Activated CD4-positive, alpha-beta T cell treated with anti-CD3 and anti-CD28 coated beads for 36 hours (primary cell): Measurements from ENCODE around the gene PILRB. TPM values are rescaled to one million over a fixed set of nuclear protein-coding genes. Genes with fewer than 3 reads are reported as not detected.
"Not testable (repeated sequence)": the region's sequence is repeated elsewhere in the genome, so short reads cannot be mapped to it uniquely, and the experiment has no call there.

Experiments used
- ATAC-seq: fragments of 200-7000 bp; cut with Tn5 transposase; one replicate; pipeline ENCODE4 v1.10.0; 2021; ENCODE audit warnings: mild to moderate bottlenecking, moderate library complexity
- CTCF ChIA-PET: fragments of 350-600 bp; sonication (Branson Sonifier 250); formaldehyde crosslinking; loops from one replicate; lab custom pipeline; 2021; ENCODE audit warnings: antibody characterized with exemption; lab: Charles Lee
- POLR2A ChIA-PET: fragments of 350-600 bp; sonication (Branson Sonifier 250); formaldehyde crosslinking; loops from one replicate; lab custom pipeline; 2021; ENCODE audit warnings: antibody characterized with exemption, inconsistent platforms; lab: Charles Lee
- DNase-seq: peaks from one replicate; pipeline ENCODE4 v3.0.0-alpha.2; 2020
- H3K27ac Mint-ChIP-seq: one replicate; pipeline ENCODE4 v1.8.0; 2021; ENCODE audit warnings: mixed read lengths
- H3K27me3 Mint-ChIP-seq: one replicate; pipeline ENCODE4 v1.8.0; 2021; ENCODE audit warnings: mixed read lengths
- H3K36me3 Mint-ChIP-seq: one replicate; pipeline ENCODE4 v1.8.0; 2021; ENCODE audit warnings: low read depth, mixed read lengths
- H3K4me1 Mint-ChIP-seq: one replicate; pipeline ENCODE4 v1.8.0; 2021; ENCODE audit warnings: mixed read lengths
- H3K4me3 Mint-ChIP-seq: one replicate; pipeline ENCODE4 v1.8.0; 2021; ENCODE audit warnings: mild to moderate bottlenecking, moderate library complexity, mixed read lengths
- H3K9me3 Mint-ChIP-seq: one replicate; pipeline ENCODE4 v1.8.0; 2021; ENCODE audit warnings: low read depth, mixed read lengths
- intact Hi-C, 2 experiments: fragments of 100-400 bp; cut with DNase I in 1 of 2; cut with micrococcal nuclease in 1 of 2; formaldehyde crosslinking; loops; one replicate each; pipeline versions ENCODE4 v1.14.2 to v1.15.1; 2022 to 2024; cut with DNase I, micrococcal nuclease
- total RNA-seq, 2 experiments: library from RNA; stranded (reverse); gene quantifications; one replicate each; pipeline ENCODE4 v1.2.3, GENCODE V29; 2021

PILRB gene
- total RNA-seq, 2 experiments from 2014 or later: 30.5 to 37.5 TPM

- H3K36me3 Mint-ChIP-seq: peaks cover 57% of the 10 kb centered on the region
- H3K4me3 Mint-ChIP-seq: peak overlapping the region; percentile 70
- peaks cover 36% of the 10 kb centered on the region for H3K4me1 Mint-ChIP-seq
- not testable (repeated sequence) for ATAC-seq, DNase-seq, H3K9me3 Mint-ChIP-seq, H3K27me3 Mint-ChIP-seq
- ChIA-PET POLR2A (interaction anchor here (0.5 to 1.0 kb wide), 6 partner anchors 10 to 421 kb away, joined by 3 to 6 read pairs (median 3); partner anchors contain the start of genes LAMTOR4 and MOSPD3), CTCF (interaction anchor here (0.6 to 2.2 kb wide), 3 partner anchors 69 to 262 kb away, joined by 3 to 7 read pairs (median 3); no protein-coding TSS in a partner anchor)
- intact Hi-C loops: loop anchor here (1.0 to 10.0 kb wide), 6 partner anchors 8 to 225 kb away; partner anchors contain the start of genes CNPY4 (in 1 of the 2), LAMTOR4 (in 1 of the 2), MBLAC1 (in 1 of the 2) and MEPCE (in 1 of the 2)
- H3K27ac Mint-ChIP-seq: peak overlapping the region; percentile 91
Measured at GRCh38 chr7:100344124-100344559, 13.8 kb upstream of the PILRB start.

GRCh38 chr7:100344560-100345287 is 13.2 kb upstream of the PILRB start:
- DNase-seq (peak; percentile 87), ATAC-seq (peak; percentile 92)
- H3K4me1 Mint-ChIP-seq: peaks cover 35% of the 10 kb centered on the region
- H3K36me3 Mint-ChIP-seq: peaks cover 59% of the 10 kb centered on the region
- intact Hi-C loops: loop anchor here (1.0 to 10.0 kb wide), 8 partner anchors 8 to 225 kb away; partner anchors contain the start of genes LAMTOR4 (in 2 of the 2), CNPY4 (in 1 of the 2), MBLAC1 (in 1 of the 2) and MEPCE (in 1 of the 2)
- POLR2A ChIA-PET: interaction anchor here (0.5 to 1.0 kb wide), 7 partner anchors 10 to 422 kb away, joined by 3 to 6 read pairs (median 3); partner anchors contain the start of genes LAMTOR4 and MOSPD3
- peak overlapping the region; percentile 70 for H3K4me3 Mint-ChIP-seq
- not testable (repeated sequence) for H3K9me3 Mint-ChIP-seq, H3K27me3 Mint-ChIP-seq
- CTCF ChIA-PET: interaction anchor here (0.6 to 2.2 kb wide), 6 partner anchors 49 to 263 kb away, joined by 3 to 7 read pairs (median 3); no protein-coding TSS in a partner anchor
- peak overlapping the region; percentile 91 for H3K27ac Mint-ChIP-seq

GRCh38 chr7:100345288-100345672 is 12.6 kb upstream of the PILRB start:
- POLR2A ChIA-PET: interaction anchor here (0.7 to 1.0 kb wide), 5 partner anchors 9 to 197 kb away, joined by 3 to 6 read pairs (median 4); partner anchors contain the start of gene LAMTOR4
- not testable (repeated sequence) for H3K27ac Mint-ChIP-seq, H3K9me3 Mint-ChIP-seq, H3K27me3 Mint-ChIP-seq
- Mint-ChIP-seq H3K4me1 (peaks cover 35% of the 10 kb centered on the region), H3K36me3 (peaks cover 61% of the 10 kb centered on the region), H3K4me3 (peak overlapping the region; percentile 70)
- intact Hi-C loops: loop anchor here (1.0 to 10.0 kb wide), 6 partner anchors 20 to 218 kb away; partner anchors contain the start of genes LAMTOR4 (in 2 of the 2), MBLAC1 (in 1 of the 2), MEPCE (in 1 of the 2) and ZCWPW1 (in 1 of the 2)
- CTCF ChIA-PET: interaction anchor here (0.6 to 2.2 kb wide), 7 partner anchors 19 to 263 kb away, joined by 3 to 7 read pairs (median 3); no protein-coding TSS in a partner anchor
- peak; percentile 80 for DNase-seq
- peak; percentile 59 for ATAC-seq

GRCh38 chr7:100346921-100347320 is 11.0 kb upstream of the PILRB start:
- H3K27ac Mint-ChIP-seq: no peak overlapping the region
- ChIA-PET POLR2A (interaction anchor here (0.5 kb wide), 1 partner anchor 880 kb away, joined by 4 read pairs; no protein-coding TSS in a partner anchor), CTCF (interaction anchor here (0.5 to 1.5 kb wide), 5 partner anchors 9 to 191 kb away, joined by 3 to 5 read pairs (median 3); no protein-coding TSS in a partner anchor)
- no peaks in the 10 kb centered on the region for H3K9me3 Mint-ChIP-seq
- H3K27me3 Mint-ChIP-seq: no peaks in the 10 kb centered on the region
- H3K4me1 Mint-ChIP-seq: peaks cover 39% of the 10 kb centered on the region
- intact Hi-C loops: loop anchor here in 1 of 2 experiments (10.0 kb wide), 1 partner anchor 202 kb away; the partner anchor contains the start of gene LAMTOR4
- peaks cover 67% of the 10 kb centered on the region for H3K36me3 Mint-ChIP-seq
- no peak overlapping the region for H3K4me3 Mint-ChIP-seq
- ATAC-seq (no peak), DNase-seq (no peak)

- ATAC-seq (no peak), DNase-seq (no peak)
- intact Hi-C loops: loop anchor here in 1 of 2 experiments (10.0 kb wide), 1 partner anchor 204 kb away; the partner anchor contains the start of gene LAMTOR4
- H3K4me3 Mint-ChIP-seq: no peak overlapping the region
- peaks cover 62% of the 10 kb centered on the region for H3K36me3 Mint-ChIP-seq
- POLR2A ChIA-PET: no interaction called here
- peaks cover 40% of the 10 kb centered on the region for H3K4me1 Mint-ChIP-seq
- no peaks in the 10 kb centered on the region for H3K9me3 Mint-ChIP-seq
- H3K27ac Mint-ChIP-seq: no peak overlapping the region
- no peaks in the 10 kb centered on the region for H3K27me3 Mint-ChIP-seq
- CTCF ChIA-PET: interaction anchor here (1.0 to 1.1 kb wide), 3 partner anchors 59 to 216 kb away, joined by 3 to 4 read pairs (median 3); no protein-coding TSS in a partner anchor
Measured at GRCh38 chr7:100348805-100349204, 9.1 kb upstream of the PILRB start.

- no peak overlapping the region for H3K4me3 Mint-ChIP-seq
- intact Hi-C loops: loop anchor here in 1 of 2 experiments (10.0 kb wide), 1 partner anchor 205 kb away; the partner anchor contains the start of gene LAMTOR4
- ChIA-PET POLR2A (no interaction called here), CTCF (interaction anchor here (1.0 to 1.1 kb wide), 2 partner anchors 58 to 217 kb away, joined by 3 read pairs; no protein-coding TSS in a partner anchor)
- H3K9me3 Mint-ChIP-seq: no peaks in the 10 kb centered on the region
- no peaks in the 10 kb centered on the region for H3K27me3 Mint-ChIP-seq
- peaks cover 57% of the 10 kb centered on the region for H3K36me3 Mint-ChIP-seq
- ATAC-seq (no peak), DNase-seq (no peak)
- no peak overlapping the region for H3K27ac Mint-ChIP-seq
- H3K4me1 Mint-ChIP-seq: peaks cover 33% of the 10 kb centered on the region
Measured at GRCh38 chr7:100349757-100350156, 8.2 kb upstream of the PILRB start.

GRCh38 chr7:100351657-100352058 is 6.3 kb upstream of the PILRB start:
- peaks cover 59% of the 10 kb centered on the region for H3K36me3 Mint-ChIP-seq

GRCh38 chr7:100352230-100352781 is 5.6 kb upstream of the PILRB start:
- H3K9me3 Mint-ChIP-seq, H3K4me3 Mint-ChIP-seq, CTCF ChIA-PET, intact Hi-C loops, H3K27ac Mint-ChIP-seq, H3K27me3 Mint-ChIP-seq, DNase-seq, POLR2A ChIA-PET: not testable (repeated sequence)
- ATAC-seq: peak; percentile 67
- peaks cover 54% of the 10 kb centered on the region for H3K36me3 Mint-ChIP-seq
- H3K4me1 Mint-ChIP-seq: peaks cover 24% of the 10 kb centered on the region

More at GRCh38 chr7:100351657-100352058, 6.3 kb upstream of the PILRB start:
- H3K4me1 Mint-ChIP-seq: peaks cover 24% of the 10 kb centered on the region
- H3K9me3 Mint-ChIP-seq: no peaks in the 10 kb centered on the region
- ChIA-PET CTCF (no interaction called here), POLR2A (no interaction called here)
- ATAC-seq: no peak
- no peak for DNase-seq
- H3K27me3 Mint-ChIP-seq: no peaks in the 10 kb centered on the region
- intact Hi-C loops: no loop called here
- peak overlapping the region; percentile 19 for H3K27ac Mint-ChIP-seq
- H3K4me3 Mint-ChIP-seq: no peak overlapping the region

- Mint-ChIP-seq H3K27me3 (no peaks in the 10 kb centered on the region), H3K9me3 (no peaks in the 10 kb centered on the region), H3K4me3 (no peak overlapping the region), H3K27ac (peak overlapping the region; percentile 73), H3K36me3 (peaks cover 52% of the 10 kb centered on the region), H3K4me1 (peaks cover 23% of the 10 kb centered on the region)
- peak; percentile 23 for ATAC-seq
- ChIA-PET CTCF (no interaction called here), POLR2A (interaction anchor here (0.7 to 1.8 kb wide), 2 partner anchors 54 to 258 kb away, joined by 3 to 5 read pairs; no protein-coding TSS in a partner anchor)
- DNase-seq: no peak
- intact Hi-C loops: no loop called here
Measured at GRCh38 chr7:100352984-100353684, 4.8 kb upstream of the PILRB start.

- intact Hi-C loops: no loop called here
- POLR2A ChIA-PET: interaction anchor here (0.9 to 1.8 kb wide), 2 partner anchors 9 to 53 kb away, joined by 5 to 6 read pairs; no protein-coding TSS in a partner anchor
- ATAC-seq (peak; percentile 67), DNase-seq (peak; percentile 58)
- Mint-ChIP-seq H3K4me3 (no peak overlapping the region), H3K9me3 (no peaks in the 10 kb centered on the region), H3K27ac (peak overlapping the region; percentile 73), H3K4me1 (peaks cover 23% of the 10 kb centered on the region), H3K27me3 (no peaks in the 10 kb centered on the region), H3K36me3 (peaks cover 50% of the 10 kb centered on the region)
- CTCF ChIA-PET: interaction anchor here (0.6 kb wide), 1 partner anchor 62 kb away, joined by 3 read pairs; no protein-coding TSS in a partner anchor
Measured at GRCh38 chr7:100353685-100354330, 4.1 kb upstream of the PILRB start.
